ENCODE results near the gene IGF1R. TPM values are rescaled to one million over a fixed set of nuclear protein-coding genes. Genes with fewer than 3 reads are reported as not detected.

The IGF1R gene
- total and polyA plus RNA-seq, 2 of the 8 experiments (the other 6 are each of a cell fraction or from before 2014, with no cell fraction given), result 32.9 to 109 TPM

DNA sequence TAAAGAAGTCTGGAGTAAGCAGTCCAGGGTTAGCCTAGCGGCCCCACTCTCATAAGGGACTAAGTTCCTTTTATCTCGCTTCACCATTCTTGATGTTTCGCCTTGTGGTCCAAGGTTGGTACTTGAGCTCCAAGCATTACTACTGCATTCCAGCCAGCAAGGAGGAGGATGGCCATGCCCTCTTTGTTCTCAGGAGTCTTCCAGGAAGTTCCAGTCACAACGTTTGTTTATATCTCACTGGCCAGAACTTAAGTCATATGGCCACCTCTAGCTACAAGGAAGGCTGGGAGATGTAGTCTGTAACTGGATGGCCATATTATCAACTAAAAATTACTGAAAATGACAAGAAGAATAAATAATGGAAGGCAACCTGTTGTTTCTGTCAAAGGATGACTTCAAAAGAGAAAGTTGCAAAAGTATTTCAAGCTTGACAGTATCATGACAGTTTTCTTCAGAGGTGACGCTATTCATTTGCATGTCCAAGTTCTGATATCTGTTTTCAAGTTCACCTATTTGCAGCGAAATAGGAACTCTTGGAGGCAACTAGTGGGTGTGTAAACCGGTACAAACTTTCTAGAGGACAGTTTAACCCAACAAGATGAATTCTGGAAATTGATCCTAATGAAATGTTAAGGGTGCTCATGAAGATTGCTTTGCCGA lies 240.6 kb downstream of the IGF1R start:
- no peak overlapping the region for H3K4me2 ChIP-seq (ENCODE audit: insufficient read depth in 1 of 2, low read depth in 2 of 2, low read length in 2 of 2)
- H3K4me1 ChIP-seq (replicated peaks in 1 of 4; ENCODE audit: control insufficient read depth in 3 of 4, insufficient read depth in 4 of 4, low read length in 3 of 4), result peaks cover 0 to 8% (median 4%) of the 10 kb centered on the region in 4 experiments; a peak in 5 of 7 replicates
- H2AK5ac ChIP-seq (ENCODE audit: low read depth, low read length), result no peak overlapping the region
- H3K36me3 ChIP-seq (ENCODE audit: control insufficient read depth in 2 of 4, insufficient read depth in 4 of 4, low read length in 3 of 4), result peaks cover 0 to 3% (median 0%) of the 10 kb centered on the region in 4 experiments; a peak in 3 of 8 replicates
- no peak overlapping the region for H2BK20ac ChIP-seq (ENCODE audit: low read length)
- no peaks in the 10 kb centered on the region for H3K23me2 ChIP-seq (ENCODE audit: low read depth, low read length)
- peaks cover 15% of the 10 kb centered on the region for H3K79me1 ChIP-seq (ENCODE audit: low read depth, low read length)
- no peak overlapping the region for H4K91ac ChIP-seq (replicated peaks; ENCODE audit: insufficient read length, low read length)
- DNase-seq (ENCODE audit: low read depth in 1 of 2, low spot score in 2 of 2), result no peak
- no peak overlapping the region for H3K9ac ChIP-seq (replicated peaks in 1 of 4; ENCODE audit: extremely low read depth in 1 of 4, low read depth in 3 of 4, low read length in 3 of 4)
- ChIA-PET CTCF (ENCODE audit: partially characterized antibody) (interaction anchor here (0.8 to 1.3 kb wide), 3 partner anchors 13 to 118 kb away, joined by 3 to 5 read pairs (median 3); no protein-coding TSS in a partner anchor), POLR2A (ENCODE audit: partially characterized antibody) (no interaction called here)
- H3K27ac ChIP-seq (ENCODE audit: low read depth, low read length), result no peak overlapping the region
- no peak overlapping the region for H3K56ac ChIP-seq (replicated peaks; ENCODE audit: insufficient read length, low read depth, low read length)
- H3K4me3 ChIP-seq (ENCODE audit: extremely low read depth in 1 of 4, insufficient read depth in 2 of 4, low read depth in 3 of 4, low read length in 4 of 4), result no peak overlapping the region
- H2BK120ac ChIP-seq (replicated peaks; ENCODE audit: low read depth, low read length), result no peak overlapping the region
- H3K14ac ChIP-seq (ENCODE audit: insufficient read length), result no peak overlapping the region
- H2BK15ac ChIP-seq (ENCODE audit: low read length), result no peak overlapping the region
- H2BK5ac ChIP-seq (ENCODE audit: low read depth, low read length), result no peak overlapping the region
- no peak overlapping the region for H2AFZ ChIP-seq (ENCODE audit: low read length)
- H3K18ac ChIP-seq (ENCODE audit: extremely low read depth, low read length), result no peak overlapping the region
- no peak for FAIRE-seq
- WGBS, 2 experiments (ENCODE audit: extremely low coverage in 1 of 2, insufficient coverage in 1 of 2, insufficient read length in 1 of 2, insufficient replicate concordance in 2 of 2, low coverage in 1 of 2, low lambda C conversion rate in 2 of 2, missing lambda C conversion rate in 1 of 2), result 93% methylated on average over 8 of the region's 8 CpGs; no CpG with 5 or more reads in 1 of the 2 experiments
- no peak overlapping the region for H2BK12ac ChIP-seq (ENCODE audit: low read depth, low read length)
- no peaks in the 10 kb centered on the region for H3K27me3 ChIP-seq (replicated peaks in 1 of 4; ENCODE audit: control insufficient read depth in 3 of 4, extremely low read depth in 1 of 4, insufficient read depth in 3 of 4, low read length in 3 of 4)
- TF ChIP-seq, protein P1, sequence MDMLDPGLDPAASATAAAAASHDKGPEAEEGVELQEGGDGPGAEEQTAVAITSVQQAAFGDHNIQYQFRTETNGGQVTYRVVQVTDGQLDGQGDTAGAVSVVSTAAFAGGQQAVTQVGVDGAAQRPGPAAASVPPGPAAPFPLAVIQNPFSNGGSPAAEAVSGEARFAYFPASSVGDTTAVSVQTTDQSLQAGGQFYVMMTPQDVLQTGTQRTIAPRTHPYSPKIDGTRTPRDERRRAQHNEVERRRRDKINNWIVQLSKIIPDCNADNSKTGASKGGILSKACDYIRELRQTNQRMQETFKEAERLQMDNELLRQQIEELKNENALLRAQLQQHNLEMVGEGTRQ (IDR thresholded peaks at IDR 0.05; ENCODE audit: low read length), result no peak
- TF ChIP-seq ZNF274 (IDR thresholded peaks at IDR 0.05; ENCODE audit: borderline replicate concordance, extremely low read depth, low read length) (no peak), RNF2 (IDR thresholded peaks at IDR 0.05; ENCODE audit: borderline replicate concordance, low read depth, low read length, missing control alignments, poor library complexity, severe bottlenecking) (no peak), RBBP5 (IDR thresholded peaks at IDR 0.05; ENCODE audit: borderline replicate concordance, low read depth, low read length) (no peak), TCF12 (IDR thresholded peaks at IDR 0.05; ENCODE audit: low read depth, low read length) (no peak)
- H3K9me3 ChIP-seq (ENCODE audit: insufficient read depth in 2 of 2, low read depth in 1 of 2, low read length in 1 of 2), result no peaks in the 10 kb centered on the region
- no peak overlapping the region for H4K5ac ChIP-seq (ENCODE audit: insufficient read length, low read depth, low read length)
- H4K20me1 ChIP-seq (replicated peaks in 1 of 2; ENCODE audit: control insufficient read depth in 1 of 2, insufficient read depth in 2 of 2, low read length in 2 of 2), result peaks cover 7 to 8% of the 10 kb centered on the region in 2 experiments
- no peak overlapping the region for H3K4ac ChIP-seq (replicated peaks; ENCODE audit: insufficient read length, low read depth, low read length)
- no peak overlapping the region for H4K8ac ChIP-seq (ENCODE audit: extremely low read depth, insufficient read depth, low read length)
- peaks cover 4 to 72% of the 10 kb centered on the region in 2 experiments; a peak in 3 of 4 replicates for H3K79me2 ChIP-seq (ENCODE audit: control insufficient read depth in 1 of 2, insufficient read depth in 2 of 2, low read length in 2 of 2)
- no peak overlapping the region for H3K23ac ChIP-seq (ENCODE audit: insufficient read length)
